ENCODE data around the gene MCRIP1.
"Not testable (repeated sequence)": the region's sequence is repeated elsewhere in the genome, so short reads cannot be mapped to it uniquely, and the experiment has no call there.

MCRIP1 gene

GRCh38 chr17:81840826-81841778 is 8.0 kb upstream of the MCRIP1 start:
- DNase-seq = no peak

GRCh38 chr17:81840059-81840458 is 7.0 kb upstream of the MCRIP1 start:
- DNase-seq = not testable (repeated sequence)

- no peak for DNase-seq
Measured at GRCh38 chr17:81839301-81839700, 6.2 kb upstream of the MCRIP1 start.

- DNase-seq = no peak
Measured at GRCh38 chr17:81838753-81839255, 5.7 kb upstream of the MCRIP1 start.

GRCh38 chr17:81837641-81838040 is 4.5 kb upstream of the MCRIP1 start:
- no peak for DNase-seq

- no peak for DNase-seq
Measured at GRCh38 chr17:81834831-81835267, 1.8 kb upstream of the MCRIP1 start, which contains the start of gene PPP1R27. TSS of gene PPP1R27 (minus strand) at chr17:81835050. CDS start at chr17:81834953, 97 bp downstream.

GRCh38 chr17:81833921-81834830 is 1.1 kb upstream of the MCRIP1 start:
- no peak for DNase-seq

GRCh38 chr17:81832608-81833159 is 407 bp downstream of the MCRIP1 start:
- DNase-seq = no peak

- DNase-seq = no peak
Measured at GRCh38 chr17:81831957-81832607, 1.0 kb downstream of the MCRIP1 start.

- DNase-seq = no peak
Measured at GRCh38 chr17:81831563-81831956, 1.5 kb downstream of the MCRIP1 start.

GRCh38 chr17:81829858-81830257 is 3.2 kb downstream of the MCRIP1 start:
- DNase-seq = no peak

- DNase-seq = no peak
Measured at GRCh38 chr17:81828656-81829055, 4.4 kb downstream of the MCRIP1 start.

GRCh38 chr17:81825841-81826466 is 7.1 kb downstream of the MCRIP1 start:
- DNase-seq = no peak

- DNase-seq = no peak
Measured at GRCh38 chr17:81824595-81824994, 8.5 kb downstream of the MCRIP1 start.

- no peak for DNase-seq
Measured at GRCh38 chr17:81823820-81824550, 9.1 kb downstream of the MCRIP1 start.

- DNase-seq = no peak
Measured at GRCh38 chr17:81822996-81823819, 9.9 kb downstream of the MCRIP1 start.

- no peak for DNase-seq
Measured at GRCh38 chr17:81822312-81822637, 10.8 kb downstream of the MCRIP1 start.

GRCh38 chr17:81821603-81822311 is 11.3 kb downstream of the MCRIP1 start:
- DNase-seq = peak; percentile 84

- DNase-seq = no peak
Measured at GRCh38 chr17:81821147-81821546, 11.9 kb downstream of the MCRIP1 start.

GRCh38 chr17:81819708-81820107 is 13.4 kb downstream of the MCRIP1 start:
- DNase-seq = no peak

All from NCI-H2029 (cell line).